Measurements from ENCODE around the gene SQSTM1. TPM values are rescaled to one million over a fixed set of nuclear protein-coding genes. Genes with fewer than 3 reads are reported as not detected.

SQSTM1 gene
- total and polyA plus RNA-seq, 2 of the 8 experiments (the other 6 are each of a cell fraction or from before 2014, with no cell fraction given): 78.6 to 110 TPM

DNA sequence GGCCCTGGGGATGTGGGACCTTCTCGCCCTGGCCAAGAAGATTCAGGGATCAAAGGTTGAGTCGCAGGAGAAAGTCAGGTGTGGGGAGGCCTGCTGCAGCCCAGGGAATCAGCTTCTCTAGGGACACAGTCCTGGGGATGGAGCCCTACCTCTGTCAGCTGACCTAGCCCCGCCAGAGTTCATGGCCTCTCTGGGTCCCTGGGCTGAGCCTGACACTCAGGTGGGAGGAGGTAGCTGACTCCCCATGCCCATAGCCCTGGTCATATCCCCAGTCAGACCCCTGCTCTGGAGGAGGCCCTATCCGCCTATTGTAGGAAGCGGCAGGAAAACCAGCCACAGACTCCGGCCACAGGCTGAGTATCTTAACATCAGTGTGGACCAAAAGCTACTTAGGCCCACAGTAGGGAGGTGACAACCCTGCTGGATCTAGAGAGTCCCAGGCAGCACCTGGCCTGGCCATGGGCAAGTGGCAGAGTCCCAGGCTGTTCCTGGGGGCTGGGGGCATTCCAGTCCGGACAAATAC lies 52.9 kb downstream of the SQSTM1 start (continued):
- TF ChIP-seq BCL11A (IDR thresholded peaks at IDR 0.05; ENCODE audit: low read depth in 2 of 2, low read length in 2 of 2): no peak
- no peak for TF ChIP-seq RAD21 (IDR thresholded peaks at IDR 0.05 in 1 of 2, conservative IDR thresholded peaks at IDR 0.05 in 1 of 2; ENCODE audit: low read depth in 2 of 2, low read length in 2 of 2)
- TF ChIP-seq KDM5A (IDR thresholded peaks at IDR 0.05; ENCODE audit: low read length): no peak
- TF ChIP-seq CHD2 (IDR thresholded peaks at IDR 0.05; ENCODE audit: low read length): no peak
- no peak for TF ChIP-seq EZH2 (IDR thresholded peaks at IDR 0.05; ENCODE audit: low read depth, low read length, severe bottlenecking)
- TF ChIP-seq HDAC2 (IDR thresholded peaks at IDR 0.05; ENCODE audit: borderline replicate concordance in 1 of 2, low read depth in 2 of 2, low read length in 2 of 2): no peak
- no peak for TF ChIP-seq CREB1 (IDR thresholded peaks at IDR 0.05)
- no peak for TF ChIP-seq JUN (IDR thresholded peaks at IDR 0.05; ENCODE audit: low read depth, low read length)
- TF ChIP-seq CTBP2 (IDR thresholded peaks at IDR 0.05; ENCODE audit: borderline replicate concordance, insufficient read depth, insufficient read length, low read length): no peak
- no peak for TF ChIP-seq EP300 (IDR thresholded peaks at IDR 0.05; ENCODE audit: borderline replicate concordance in 1 of 2, low read depth in 2 of 2, low read length in 2 of 2)

Data from H1 (cell line).